Adrenal gland (tissue), 5 donors: ENCODE data around the gene CEACAM18.

ENCODE experiments used
- POLR2A ChIP-seq, 2 donors: fragments of 450-650 bp; IDR thresholded peaks; one replicate each; pipeline ENCODE4 v1.6.1; 2017; ENCODE audit warnings: antibody characterized with exemption in 2 of 2, mild to moderate bottlenecking in 2 of 2, moderate library complexity in 1 of 2
- TF ChIP-seq, protein P1 (sequence below), 6 experiments: fragments of 450-650 bp in 4 of 6; fragments of 200-600 bp in 2 of 6; sonication (generic) in 1 of 6; IDR thresholded peaks; 1 replicate in 5 of 6; 2 replicates in 1 of 6; pipeline versions ENCODE4 v1.5.1 to v1.8.0; 2016 to 2021; ENCODE audit warnings: antibody characterized with exemption in 6 of 6, mild to moderate bottlenecking in 2 of 6, moderate library complexity in 1 of 6
- donor health status: DM: no; HTN: no; CAD: no.

DNA sequence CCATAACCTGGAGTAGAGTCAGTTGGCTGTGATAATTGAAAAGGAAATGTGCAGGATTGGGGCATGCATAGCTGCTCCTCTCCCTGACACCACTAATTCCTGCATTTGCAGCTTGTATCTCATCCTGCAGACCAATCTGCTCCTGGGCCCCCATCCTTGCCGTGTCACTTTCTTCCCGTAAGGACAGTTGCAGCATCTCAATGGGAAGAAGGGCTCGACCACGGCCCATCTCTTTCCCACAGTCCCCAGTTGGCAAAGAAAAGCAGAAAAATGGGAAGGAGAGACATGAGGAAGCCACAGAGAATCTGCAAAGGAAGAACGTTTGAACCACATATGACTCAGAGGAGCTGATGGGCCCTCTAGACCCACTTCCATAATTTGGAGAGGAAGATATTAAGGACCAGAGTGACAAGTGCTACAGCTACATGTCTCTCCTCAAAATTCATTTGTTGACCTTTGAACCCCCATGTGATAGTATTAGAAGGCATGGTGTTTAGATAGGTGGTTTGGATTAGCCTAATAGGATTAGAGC, 25.0 kb downstream of the CEACAM18 start:
- TF ChIP-seq, protein P1, sequence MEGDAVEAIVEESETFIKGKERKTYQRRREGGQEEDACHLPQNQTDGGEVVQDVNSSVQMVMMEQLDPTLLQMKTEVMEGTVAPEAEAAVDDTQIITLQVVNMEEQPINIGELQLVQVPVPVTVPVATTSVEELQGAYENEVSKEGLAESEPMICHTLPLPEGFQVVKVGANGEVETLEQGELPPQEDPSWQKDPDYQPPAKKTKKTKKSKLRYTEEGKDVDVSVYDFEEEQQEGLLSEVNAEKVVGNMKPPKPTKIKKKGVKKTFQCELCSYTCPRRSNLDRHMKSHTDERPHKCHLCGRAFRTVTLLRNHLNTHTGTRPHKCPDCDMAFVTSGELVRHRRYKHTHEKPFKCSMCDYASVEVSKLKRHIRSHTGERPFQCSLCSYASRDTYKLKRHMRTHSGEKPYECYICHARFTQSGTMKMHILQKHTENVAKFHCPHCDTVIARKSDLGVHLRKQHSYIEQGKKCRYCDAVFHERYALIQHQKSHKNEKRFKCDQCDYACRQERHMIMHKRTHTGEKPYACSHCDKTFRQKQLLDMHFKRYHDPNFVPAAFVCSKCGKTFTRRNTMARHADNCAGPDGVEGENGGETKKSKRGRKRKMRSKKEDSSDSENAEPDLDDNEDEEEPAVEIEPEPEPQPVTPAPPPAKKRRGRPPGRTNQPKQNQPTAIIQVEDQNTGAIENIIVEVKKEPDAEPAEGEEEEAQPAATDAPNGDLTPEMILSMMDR (IDR thresholded peaks at IDR 0.05) = no peak
- no peak for TF ChIP-seq POLR2A (IDR thresholded peaks at IDR 0.05)
